Keratinocyte (primary cell): ENCODE results near the gene PLCG2. TPM values are rescaled to one million over a fixed set of nuclear protein-coding genes. Genes with fewer than 3 reads are reported as not detected.

Experiments used
- DNase-seq: peaks from one replicate; pipeline ENCODE4 v3.0.0-alpha.2; 2011; ENCODE audit warnings: low read depth, missing footprints, low spot score
- FAIRE-seq: peaks from 2 replicates; lab custom pipeline; 2011; peaks lifted over from hg19 to GRCh38; lab: Jason Lieb, UNC
- H2AFZ ChIP-seq: 2 replicates; pipeline ENCODE4 v1.6.0; 2012; ENCODE audit warnings: low read length, control low read depth, inconsistent platforms; ENCODE audit not compliant: control insufficient read depth
- H3K27ac ChIP-seq: 2 replicates; pipeline ENCODE4 v1.5.1; 2011; ENCODE audit warnings: low read length; ENCODE audit not compliant: control insufficient read depth, insufficient read depth
- H3K27me3 ChIP-seq: 3 replicates; pipeline ENCODE4 v1.6.0; 2011; ENCODE audit warnings: low read length; ENCODE audit not compliant: control insufficient read depth, insufficient read depth; ENCODE audit errors: extremely low read depth
- H3K36me3 ChIP-seq, 2 experiments: 2 replicates in 1 of 2; 3 replicates in 1 of 2; pipeline ENCODE4 v1.5.1; 2011; ENCODE audit warnings: low read length in 2 of 2, mild to moderate bottlenecking in 1 of 2; ENCODE audit not compliant: control insufficient read depth in 2 of 2, insufficient read depth in 2 of 2; ENCODE audit errors: extremely low read depth in 1 of 2
- H3K4me1 ChIP-seq: 3 replicates; pipeline ENCODE4 v1.5.1; 2011; ENCODE audit warnings: low read length; ENCODE audit not compliant: control insufficient read depth, insufficient read depth; ENCODE audit errors: extremely low read depth
- H3K4me2 ChIP-seq: 3 replicates; pipeline ENCODE4 v1.6.0; 2011; ENCODE audit warnings: low read depth, low read length; ENCODE audit not compliant: control insufficient read depth, insufficient read depth; ENCODE audit errors: extremely low read depth
- H3K4me3 ChIP-seq, 3 experiments: fragments of 200-600 bp in 1 of 3; sonication (generic) in 1 of 3; 2 replicates in 2 of 3; 3 replicates in 1 of 3; pipeline ENCODE4 v1.5.1; 2011 to 2016; ENCODE audit warnings: low read length in 3 of 3, mild to moderate bottlenecking in 3 of 3, control low read depth in 2 of 3, inconsistent platforms in 1 of 3, low read depth in 1 of 3, mixed read lengths in 1 of 3, mixed run types in 1 of 3, moderate library complexity in 1 of 3; ENCODE audit not compliant: control insufficient read depth in 2 of 3, insufficient read depth in 2 of 3; ENCODE audit errors: extremely low read depth in 1 of 3
- H3K79me2 ChIP-seq: 2 replicates; pipeline ENCODE4 v1.6.0; 2012; ENCODE audit warnings: low read length; ENCODE audit not compliant: control insufficient read depth, insufficient read depth
- H3K9ac ChIP-seq: 3 replicates; pipeline ENCODE4 v1.6.0; 2011; ENCODE audit warnings: low read length; ENCODE audit not compliant: control insufficient read depth, insufficient read depth; ENCODE audit errors: extremely low read depth
- H3K9me1 ChIP-seq: 3 replicates; pipeline ENCODE4 v1.6.0; 2011; ENCODE audit warnings: low read length; ENCODE audit not compliant: control insufficient read depth, insufficient read depth; ENCODE audit errors: extremely low read depth
- H3K9me3 ChIP-seq: 2 replicates; pipeline ENCODE4 v1.5.1; 2012; ENCODE audit warnings: low read depth, low read length; ENCODE audit not compliant: control insufficient read depth
- H4K20me1 ChIP-seq: 3 replicates; pipeline ENCODE4 v1.6.0; 2011; ENCODE audit warnings: low read length; ENCODE audit not compliant: control insufficient read depth, insufficient read depth; ENCODE audit errors: extremely low read depth
- CTCF ChIP-seq, 3 experiments: IDR thresholded peaks in 1 of 3; conservative IDR thresholded peaks in 1 of 3; optimal IDR thresholded peaks in 1 of 3; 2 replicates in 2 of 3; 3 replicates in 1 of 3; pipeline versions ENCODE3 to v1.5.1; 2011; ENCODE audit warnings: low read length in 3 of 3, mild to moderate bottlenecking in 3 of 3, moderate library complexity in 2 of 3, control low read depth in 1 of 3, inconsistent platforms in 1 of 3; ENCODE audit not compliant: insufficient read depth in 2 of 3; ENCODE audit errors: extremely low read depth in 1 of 3
- EZH2 ChIP-seq: IDR thresholded peaks from one replicate; pipeline ENCODE4 v1.6.1; 2012; ENCODE audit warnings: inconsistent platforms, mild to moderate bottlenecking, low read length, moderate library complexity
- dilution Hi-C: fragments of 300-500 bp; cut with MboI; formaldehyde crosslinking; loops from one replicate; pipeline ENCODE4 v1.7.0; 2020; ENCODE audit warnings: low sequenced_read_pairs; ENCODE audit not compliant: extremely low pct_ligation_motif_present
- polyA plus RNA-seq, 5 experiments: library from polyadenylated mRNA; depleted of rRNA in 3 of 5; stranded (reverse) in 3 of 5; stranded (forward) in 1 of 5; unstranded in 1 of 5; fragments of >200 nt; gene quantifications; 1 replicate in 1 of 5; 2 replicates in 3 of 5; 3 replicates in 1 of 5; pipeline versions ENCODE4 v1.2.1 to v1.2.3, GENCODE V29; 2011 to 2012; ENCODE audit warnings: missing spikeins in 2 of 5, low read depth in 1 of 5, low replicate concordance in 1 of 5

The PLCG2 gene
- polyA plus RNA-seq, 1 donor (not counting 4 experiments of a cell fraction or from before 2014, with no cell fraction given), result 3.5 TPM

GRCh38 chr16:81905277-81905676 lies 126.2 kb downstream of the PLCG2 start:
- TF ChIP-seq EZH2, result no peak
- no peak for TF ChIP-seq CTCF (optimal IDR thresholded peaks at IDR 0.05 in 1 of 3, IDR thresholded peaks at IDR 0.05 in 1 of 3, conservative IDR thresholded peaks at IDR 0.05 in 1 of 3; ENCODE audit: extremely low read depth in 1 of 3, insufficient read depth in 2 of 3, low read length in 3 of 3)
- no peaks in the 10 kb centered on the region for H3K79me2 ChIP-seq
- dilution Hi-C loops, result no loop called here

DNA sequence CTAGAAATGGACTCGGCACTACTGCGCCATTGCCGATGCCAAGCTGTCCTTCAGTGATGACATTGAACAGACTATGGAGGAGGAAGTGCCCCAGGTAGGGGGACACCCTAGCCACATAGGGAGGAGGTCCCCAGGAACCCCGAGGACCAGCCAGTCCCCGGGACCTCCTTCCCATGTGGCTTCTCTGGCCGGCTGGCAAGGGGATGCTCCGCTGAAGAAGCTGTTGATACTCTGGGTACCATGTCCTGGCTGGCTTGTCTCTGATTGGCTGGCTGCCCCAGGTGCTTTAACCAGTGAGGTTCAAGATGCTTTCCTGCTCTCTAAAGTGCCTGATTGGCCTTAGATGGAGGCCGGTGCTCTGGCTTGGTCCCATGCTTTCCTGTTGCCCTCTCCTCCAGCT lies 128.6 kb downstream of the PLCG2 start:
- Histone ChIP-seq H2AFZ (no peak overlapping the region), H3K36me3 (no peaks in the 10 kb centered on the region), H4K20me1 (no peaks in the 10 kb centered on the region), H3K4me1 (peaks cover 16% of the 10 kb centered on the region), H3K4me2 (no peak overlapping the region), H3K9ac (no peak overlapping the region), H3K9me3 (peaks cover 2% of the 10 kb centered on the region), H3K4me3 (no peak overlapping the region), H3K79me2 (no peaks in the 10 kb centered on the region), H3K9me1 (no peaks in the 10 kb centered on the region), H3K27ac (no peak overlapping the region), H3K27me3 (no peaks in the 10 kb centered on the region)
- DNase-seq, result no peak
- no peak for TF ChIP-seq CTCF (optimal IDR thresholded peaks at IDR 0.05 in 1 of 3, IDR thresholded peaks at IDR 0.05 in 1 of 3, conservative IDR thresholded peaks at IDR 0.05 in 1 of 3; ENCODE audit: extremely low read depth in 1 of 3, insufficient read depth in 2 of 3, low read length in 3 of 3)
- FAIRE-seq, result no peak
- dilution Hi-C loops, result no loop called here

More at GRCh38 chr16:81905277-81905676, 126.2 kb downstream of the PLCG2 start:
- no peaks in the 10 kb centered on the region for H3K27me3 ChIP-seq
- FAIRE-seq (no peak), DNase-seq (no peak)
- H3K27ac ChIP-seq, result no peak overlapping the region
- peaks cover 16% of the 10 kb centered on the region for H3K4me1 ChIP-seq
- H4K20me1 ChIP-seq, result no peaks in the 10 kb centered on the region
- no peak overlapping the region for H2AFZ ChIP-seq
- H3K9ac ChIP-seq, result no peak overlapping the region
- no peak overlapping the region for H3K4me2 ChIP-seq
- H3K9me1 ChIP-seq, result no peaks in the 10 kb centered on the region
- peaks cover 2% of the 10 kb centered on the region for H3K9me3 ChIP-seq
- no peak overlapping the region for H3K4me3 ChIP-seq
- no peaks in the 10 kb centered on the region for H3K36me3 ChIP-seq
